ENCODE data around the gene LEF1. TPM values are rescaled to one million over a fixed set of nuclear protein-coding genes. Genes with fewer than 3 reads are reported as not detected.

LEF1 gene
- total and polyA plus RNA-seq, 2 donors (not counting 3 experiments of a cell fraction or from before 2014, with no cell fraction given), result 0.46 TPM; not detected in 1

DNA sequence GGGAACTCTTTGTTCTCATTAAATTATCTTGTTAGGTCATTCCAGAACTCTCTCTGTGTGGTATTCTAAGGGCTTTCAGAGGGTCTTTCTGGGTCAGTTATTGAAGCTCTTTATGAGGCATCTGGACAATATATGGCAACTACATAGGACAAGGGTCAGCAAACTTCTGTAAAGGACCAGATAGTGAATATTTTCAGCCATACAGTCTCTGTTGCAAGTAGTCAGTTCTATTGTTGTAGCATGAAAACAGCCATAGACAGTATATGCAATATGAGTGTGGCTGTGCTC lies 143.9 kb downstream of the LEF1 start:
- Histone ChIP-seq H2AFZ (ENCODE audit: low read depth, low read length) (no peak overlapping the region), H3K79me2 (ENCODE audit: control insufficient read depth, insufficient read depth, low read length) (no peaks in the 10 kb centered on the region), H3K4me1 (ENCODE audit: control insufficient read depth, extremely low read depth, insufficient read depth, low read length) (no peaks in the 10 kb centered on the region), H3K27me3 (ENCODE audit: control insufficient read depth in 2 of 2, insufficient read depth in 2 of 2, low read length in 2 of 2) (no peaks in the 10 kb centered on the region), H4K20me1 (replicated peaks; ENCODE audit: control insufficient read depth, extremely low read depth, insufficient read depth, low read length) (no peaks in the 10 kb centered on the region), H3K27ac (ENCODE audit: insufficient read depth, low read depth, low read length) (no peak overlapping the region), H3K4me3 (replicated peaks in 1 of 3; ENCODE audit: insufficient read depth in 1 of 3, low read depth in 1 of 3, low read length in 3 of 3) (no peak overlapping the region), H3K9me1 (replicated peaks; ENCODE audit: control insufficient read depth, extremely low read depth, insufficient read depth, low read length) (no peaks in the 10 kb centered on the region), H3K36me3 (ENCODE audit: control insufficient read depth in 2 of 2, extremely low read depth in 1 of 2, insufficient read depth in 2 of 2, low read length in 2 of 2) (no peaks in the 10 kb centered on the region), H3K9me3 (replicated peaks; ENCODE audit: control insufficient read depth, insufficient read depth, low read length) (no peaks in the 10 kb centered on the region), H3K9ac (replicated peaks; ENCODE audit: extremely low read depth, insufficient read depth, low read length) (no peak overlapping the region), H3K4me2 (ENCODE audit: insufficient read depth, low read length) (no peak overlapping the region)
- no TSS peak for BruUV-seq (replicated peaks)
- dilution Hi-C loops (cut with MboI; ENCODE audit: extremely low pct_ligation_motif_present, low sequenced_read_pairs) (no loop called here), intact Hi-C loops (cut with micrococcal nuclease) (no loop called here)
- TF ChIP-seq EZH2 (IDR thresholded peaks at IDR 0.05; ENCODE audit: borderline replicate concordance, low read depth, low read length, severe bottlenecking), result no peak
- no peak for TF ChIP-seq FOS (IDR thresholded peaks at IDR 0.05; ENCODE audit: borderline replicate concordance, insufficient read depth, low read length)
- no peak for DNase-seq (ENCODE audit: low read depth, low spot score)
- FAIRE-seq, result no peak
- POLR2A ChIA-PET, result no interaction called here
- CTCF ChIA-PET, result interaction anchor here (1.0 kb wide), 1 partner anchor 548 kb away, joined by 4 read pairs; no protein-coding TSS in a partner anchor

DNA sequence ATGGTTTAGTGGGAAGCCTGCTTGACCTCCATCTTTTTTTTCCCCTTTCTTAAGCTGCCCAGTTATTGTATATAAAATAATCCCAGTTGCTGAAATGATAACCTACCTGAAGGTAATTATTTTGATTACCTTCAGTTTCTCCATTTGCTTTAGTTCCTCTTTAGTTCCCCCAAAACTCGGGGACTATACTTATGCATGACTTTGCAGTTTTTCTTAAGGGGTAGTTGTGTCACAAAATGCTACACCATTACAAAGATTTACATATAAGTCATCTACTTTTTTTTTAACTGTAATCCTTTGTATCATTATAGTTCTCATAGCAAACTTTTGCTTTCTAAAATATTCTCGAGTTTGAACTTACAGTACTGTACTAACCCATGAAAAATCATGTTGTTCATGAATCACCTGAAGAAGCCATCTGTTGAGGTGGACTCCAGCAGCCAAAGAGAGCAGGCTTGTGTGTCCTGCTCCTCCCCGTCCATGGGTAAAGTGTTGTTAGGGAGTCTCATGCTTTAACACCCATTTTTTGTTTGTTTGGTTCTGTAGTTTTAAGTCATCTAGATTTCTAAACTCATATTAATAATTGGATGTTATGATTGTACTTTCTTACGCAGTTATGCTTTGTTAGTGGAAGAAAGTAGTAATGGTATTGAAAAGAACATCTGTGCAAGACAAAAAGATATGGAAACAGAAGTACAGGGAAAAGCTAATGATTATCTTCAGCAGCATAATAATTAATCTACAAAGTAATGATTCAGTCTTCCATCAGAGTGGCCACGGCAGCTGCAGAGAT lies 144.5 kb downstream of the LEF1 start:
- Histone ChIP-seq H3K4me1 (ENCODE audit: control insufficient read depth, extremely low read depth, insufficient read depth, low read length) (no peaks in the 10 kb centered on the region), H3K9me1 (replicated peaks; ENCODE audit: control insufficient read depth, extremely low read depth, insufficient read depth, low read length) (no peaks in the 10 kb centered on the region), H3K36me3 (ENCODE audit: control insufficient read depth in 2 of 2, extremely low read depth in 1 of 2, insufficient read depth in 2 of 2, low read length in 2 of 2) (no peaks in the 10 kb centered on the region), H3K27me3 (ENCODE audit: control insufficient read depth in 2 of 2, insufficient read depth in 2 of 2, low read length in 2 of 2) (no peaks in the 10 kb centered on the region), H3K9ac (replicated peaks; ENCODE audit: extremely low read depth, insufficient read depth, low read length) (no peak overlapping the region), H3K4me2 (ENCODE audit: insufficient read depth, low read length) (no peak overlapping the region), H3K9me3 (replicated peaks; ENCODE audit: control insufficient read depth, insufficient read depth, low read length) (no peaks in the 10 kb centered on the region), H3K4me3 (replicated peaks in 1 of 3; ENCODE audit: insufficient read depth in 1 of 3, low read depth in 1 of 3, low read length in 3 of 3) (no peak overlapping the region), H4K20me1 (replicated peaks; ENCODE audit: control insufficient read depth, extremely low read depth, insufficient read depth, low read length) (no peaks in the 10 kb centered on the region), H2AFZ (ENCODE audit: low read depth, low read length) (no peak overlapping the region), H3K79me2 (ENCODE audit: control insufficient read depth, insufficient read depth, low read length) (no peaks in the 10 kb centered on the region), H3K27ac (ENCODE audit: insufficient read depth, low read depth, low read length) (no peak overlapping the region)
- dilution Hi-C loops (cut with MboI; ENCODE audit: extremely low pct_ligation_motif_present, low sequenced_read_pairs), result no loop called here
- no peak for DNase-seq (ENCODE audit: low read depth, low spot score)
- intact Hi-C loops (cut with micrococcal nuclease), result no loop called here
- FAIRE-seq, result no peak
- no TSS peak for BruUV-seq (replicated peaks)
- TF ChIP-seq JUN (IDR thresholded peaks at IDR 0.05; ENCODE audit: borderline replicate concordance, insufficient read depth, insufficient read length, low read depth), result no peak
- TF ChIP-seq, protein P1, sequence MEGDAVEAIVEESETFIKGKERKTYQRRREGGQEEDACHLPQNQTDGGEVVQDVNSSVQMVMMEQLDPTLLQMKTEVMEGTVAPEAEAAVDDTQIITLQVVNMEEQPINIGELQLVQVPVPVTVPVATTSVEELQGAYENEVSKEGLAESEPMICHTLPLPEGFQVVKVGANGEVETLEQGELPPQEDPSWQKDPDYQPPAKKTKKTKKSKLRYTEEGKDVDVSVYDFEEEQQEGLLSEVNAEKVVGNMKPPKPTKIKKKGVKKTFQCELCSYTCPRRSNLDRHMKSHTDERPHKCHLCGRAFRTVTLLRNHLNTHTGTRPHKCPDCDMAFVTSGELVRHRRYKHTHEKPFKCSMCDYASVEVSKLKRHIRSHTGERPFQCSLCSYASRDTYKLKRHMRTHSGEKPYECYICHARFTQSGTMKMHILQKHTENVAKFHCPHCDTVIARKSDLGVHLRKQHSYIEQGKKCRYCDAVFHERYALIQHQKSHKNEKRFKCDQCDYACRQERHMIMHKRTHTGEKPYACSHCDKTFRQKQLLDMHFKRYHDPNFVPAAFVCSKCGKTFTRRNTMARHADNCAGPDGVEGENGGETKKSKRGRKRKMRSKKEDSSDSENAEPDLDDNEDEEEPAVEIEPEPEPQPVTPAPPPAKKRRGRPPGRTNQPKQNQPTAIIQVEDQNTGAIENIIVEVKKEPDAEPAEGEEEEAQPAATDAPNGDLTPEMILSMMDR (IDR thresholded peaks at IDR 0.05; ENCODE audit: extremely low read depth in 1 of 2, insufficient read depth in 1 of 2, low read depth in 1 of 2, low read length in 2 of 2), result no peak
- TF ChIP-seq MYC (IDR thresholded peaks at IDR 0.05; ENCODE audit: low read depth, low read length), result no peak
- no peak for TF ChIP-seq POLR2A (IDR thresholded peaks at IDR 0.05; ENCODE audit: low read depth, low read length)
- TF ChIP-seq, protein P2, sequence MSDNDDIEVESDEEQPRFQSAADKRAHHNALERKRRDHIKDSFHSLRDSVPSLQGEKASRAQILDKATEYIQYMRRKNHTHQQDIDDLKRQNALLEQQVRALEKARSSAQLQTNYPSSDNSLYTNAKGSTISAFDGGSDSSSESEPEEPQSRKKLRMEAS (IDR thresholded peaks at IDR 0.05; ENCODE audit: insufficient read depth, insufficient read length), result no peak
- TF ChIP-seq POLR2AphosphoS5 (IDR thresholded peaks at IDR 0.05; ENCODE audit: insufficient read depth, low read depth, low read length), result no peak
- no peak for TF ChIP-seq GATA2 (IDR thresholded peaks at IDR 0.05; ENCODE audit: insufficient read depth, insufficient read length, low read depth, low read length)
- TF ChIP-seq FOS (IDR thresholded peaks at IDR 0.05; ENCODE audit: borderline replicate concordance, insufficient read depth, low read length), result no peak
- TF ChIP-seq EZH2 (IDR thresholded peaks at IDR 0.05; ENCODE audit: borderline replicate concordance, low read depth, low read length, severe bottlenecking), result no peak
- CTCF ChIA-PET, result interaction anchor here (1.0 kb wide), 1 partner anchor 548 kb away, joined by 4 read pairs; no protein-coding TSS in a partner anchor
- POLR2A ChIA-PET, result no interaction called here

Measured in endothelial cell of umbilical vein (primary cell).